NK-92 treated with Interleukin-12 subunit alpha and Interleukin-12 subunit beta, amount 100 ng/mL, for 24 hours (cell line): ENCODE data around the gene PALM.
"Not testable (repeated sequence)": the region's sequence is repeated elsewhere in the genome, so short reads cannot be mapped to it uniquely, and the experiment has no call there.

Experiments
- DNase-seq: peaks from one replicate; lab custom pipeline; 2025; lab: John Stamatoyannopoulos, UW

Gene PALM

DNA sequence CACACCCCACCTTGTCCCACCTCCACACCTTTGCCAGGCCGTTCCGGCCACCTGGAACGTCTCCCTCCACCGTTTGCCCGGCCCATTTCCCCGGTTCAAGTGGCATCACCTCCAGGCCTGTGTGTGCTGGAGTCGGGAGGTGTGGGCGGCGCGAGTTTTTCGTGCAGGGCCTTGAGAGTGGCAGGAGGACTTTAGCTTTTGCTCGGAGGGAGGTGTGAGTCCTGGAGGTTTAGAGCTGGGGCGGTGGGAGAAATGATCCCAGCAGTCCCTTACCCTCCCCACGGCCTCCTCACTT, 4.3 kb upstream of the PALM start:
- no peak for DNase-seq

DNA sequence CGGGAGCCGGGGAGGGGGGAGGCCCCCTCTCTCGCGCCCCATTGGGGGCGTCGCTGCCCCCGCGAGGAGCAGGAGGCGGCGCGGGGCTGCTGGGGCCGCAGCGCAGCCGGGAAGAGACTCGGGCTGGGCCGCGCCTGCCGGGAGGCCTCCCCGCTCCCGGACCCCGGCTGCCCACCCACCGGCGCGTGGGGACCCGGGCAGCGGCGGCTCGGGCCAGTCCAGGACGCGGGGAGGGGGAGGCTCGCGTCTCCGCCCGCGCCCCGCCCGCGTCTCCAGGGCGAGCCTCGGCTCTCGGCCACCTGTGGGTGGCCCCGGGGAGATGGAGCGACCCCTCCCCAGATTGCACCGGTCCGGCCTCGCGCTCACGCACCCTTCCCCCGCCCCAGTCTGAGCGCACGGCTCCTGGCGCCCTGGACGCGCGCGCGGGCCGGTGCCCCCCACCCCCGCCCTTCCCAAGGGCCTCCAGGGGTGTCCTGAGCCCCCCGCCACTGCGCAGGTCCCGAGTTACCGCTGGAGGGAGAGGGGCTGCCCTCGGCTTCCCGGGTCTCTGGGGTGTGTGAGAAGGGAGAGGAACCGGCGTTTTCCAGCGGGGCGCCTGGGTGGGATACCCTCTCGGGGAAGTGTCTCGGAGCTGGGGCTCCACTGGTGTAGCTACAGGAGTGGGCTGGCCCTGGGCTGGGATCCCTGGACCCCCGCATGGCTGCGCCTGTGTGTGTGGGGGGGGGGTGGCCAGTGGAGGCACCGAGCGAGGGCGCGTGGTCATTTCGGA, 645 bp downstream of the PALM start:
- DNase-seq = no peak

DNA sequence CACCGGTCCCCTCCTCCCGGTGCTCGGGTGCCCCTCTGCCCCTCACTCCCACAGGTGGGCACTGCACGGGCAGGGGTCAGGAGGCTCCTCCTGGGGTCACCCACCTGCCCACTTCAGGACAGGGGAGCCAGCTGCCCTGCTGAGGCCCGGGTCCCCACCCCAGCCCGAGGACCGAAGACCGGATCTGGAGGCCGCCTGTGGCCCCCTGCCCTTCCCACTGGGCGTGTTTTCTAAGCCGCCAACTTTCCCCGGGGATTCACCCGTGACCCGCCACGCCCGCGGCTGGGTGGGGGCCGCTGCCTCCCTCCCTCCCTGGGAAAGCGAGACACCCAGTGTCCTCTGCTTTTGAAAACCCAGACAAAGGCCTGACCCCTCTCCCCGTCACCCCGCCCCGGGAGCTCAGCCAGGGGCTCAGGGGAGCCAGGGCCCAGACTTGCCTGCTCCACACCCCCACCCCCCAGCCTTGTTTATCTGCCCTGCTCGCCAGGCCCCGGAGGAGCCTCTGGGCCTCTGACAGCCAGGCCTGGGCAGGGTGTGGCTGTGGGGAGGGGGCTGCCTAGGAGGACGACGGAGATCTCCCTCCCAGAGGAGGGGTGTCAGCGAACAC, 1.3 kb downstream of the PALM start:
- no peak for DNase-seq

DNA sequence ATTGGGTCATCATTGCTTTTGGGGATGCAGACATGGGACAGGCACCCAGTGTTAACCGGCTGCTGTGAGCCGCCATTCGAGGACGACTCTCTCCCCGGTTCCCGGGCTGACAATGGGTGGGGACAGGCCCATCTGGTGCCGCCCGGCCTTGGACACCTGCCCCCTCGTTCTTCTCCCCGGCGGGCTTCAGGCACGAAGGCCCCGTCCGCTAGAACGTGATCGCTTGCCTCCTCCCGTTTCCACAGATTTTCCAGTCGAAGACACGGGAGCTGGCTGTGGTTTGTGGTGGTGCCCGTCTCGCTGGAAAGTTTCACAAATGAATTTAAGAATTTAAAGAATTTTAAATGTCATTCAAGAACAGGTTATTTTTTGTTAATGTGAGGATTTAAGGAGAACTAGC, 2.0 kb downstream of the PALM start:
- DNase-seq = no peak

DNA sequence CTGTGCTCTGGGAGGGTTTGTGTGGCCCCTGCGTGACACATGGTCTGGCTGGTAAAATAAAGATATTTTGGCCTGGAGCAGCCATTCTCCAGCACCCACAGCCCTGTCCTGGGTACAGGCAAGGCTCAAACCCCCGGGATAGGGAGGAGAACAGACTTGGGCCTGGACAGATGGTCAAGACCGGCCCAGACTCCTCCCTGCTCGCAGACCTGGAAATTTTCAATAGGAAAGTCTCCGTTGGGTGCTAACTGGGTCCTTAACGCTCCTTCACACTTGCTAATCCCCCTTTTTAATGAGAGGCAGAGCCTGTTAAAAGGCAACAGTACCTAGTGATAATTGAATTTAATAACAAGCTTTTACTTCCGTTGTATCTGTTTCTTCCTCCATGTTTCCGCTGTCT, 2.5 kb downstream of the PALM start:
- no peak for DNase-seq

DNA sequence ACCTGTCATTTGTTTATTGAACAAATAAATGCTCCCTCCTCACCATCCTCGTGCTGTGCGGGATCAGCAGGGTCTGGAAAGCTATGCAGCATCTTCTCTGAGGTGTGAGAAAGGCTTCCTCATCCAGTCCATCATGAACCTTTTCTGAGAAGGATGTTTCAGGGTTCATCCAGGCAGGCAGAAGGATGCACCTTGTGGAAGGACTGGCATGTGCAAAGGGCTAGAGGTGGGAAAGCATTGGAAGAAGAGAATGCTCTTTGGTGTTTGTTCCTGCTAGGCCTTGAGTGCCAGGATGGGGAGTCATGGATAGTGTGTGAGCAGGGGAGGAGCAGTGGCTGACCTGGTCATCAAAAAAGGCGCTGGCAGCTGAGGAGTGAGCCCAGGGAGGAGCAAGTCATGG, 6.6 kb downstream of the PALM start:
- no peak for DNase-seq

DNA sequence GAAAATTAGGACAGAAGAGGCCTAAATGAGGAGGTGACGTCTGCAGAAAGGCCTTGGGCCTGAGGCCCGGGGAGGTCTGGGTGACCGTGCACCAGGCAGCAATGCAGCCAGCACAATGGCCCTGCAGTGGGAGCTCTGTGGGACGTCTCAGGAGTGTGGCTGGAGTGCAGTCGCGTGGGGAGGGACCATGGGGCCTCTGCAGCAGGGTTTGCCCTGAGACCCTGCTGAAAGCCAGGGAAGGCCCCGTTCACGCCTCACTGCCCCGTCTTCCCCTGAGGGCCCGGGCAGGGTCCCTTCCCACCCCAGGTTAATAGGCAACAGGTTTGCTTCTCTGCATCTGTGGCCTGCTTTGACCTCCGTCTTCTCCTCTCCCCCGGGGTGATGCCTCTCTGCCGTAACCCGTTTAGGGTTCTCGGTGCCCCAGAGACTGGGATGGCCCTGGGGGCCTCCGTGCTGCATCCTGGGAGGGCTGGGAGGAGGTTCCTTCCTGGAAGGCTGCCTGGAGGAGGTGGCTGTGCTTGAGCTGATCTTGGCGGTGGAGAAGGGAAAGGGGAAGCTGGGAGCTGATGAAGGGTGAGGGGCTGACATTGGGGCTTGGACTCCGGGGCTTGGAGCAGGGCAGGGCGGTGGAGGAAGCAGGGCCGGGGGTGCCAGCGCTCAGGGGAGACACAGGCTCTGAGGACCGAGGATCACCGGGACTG, 9.7 kb downstream of the PALM start:
- no peak for DNase-seq

DNA sequence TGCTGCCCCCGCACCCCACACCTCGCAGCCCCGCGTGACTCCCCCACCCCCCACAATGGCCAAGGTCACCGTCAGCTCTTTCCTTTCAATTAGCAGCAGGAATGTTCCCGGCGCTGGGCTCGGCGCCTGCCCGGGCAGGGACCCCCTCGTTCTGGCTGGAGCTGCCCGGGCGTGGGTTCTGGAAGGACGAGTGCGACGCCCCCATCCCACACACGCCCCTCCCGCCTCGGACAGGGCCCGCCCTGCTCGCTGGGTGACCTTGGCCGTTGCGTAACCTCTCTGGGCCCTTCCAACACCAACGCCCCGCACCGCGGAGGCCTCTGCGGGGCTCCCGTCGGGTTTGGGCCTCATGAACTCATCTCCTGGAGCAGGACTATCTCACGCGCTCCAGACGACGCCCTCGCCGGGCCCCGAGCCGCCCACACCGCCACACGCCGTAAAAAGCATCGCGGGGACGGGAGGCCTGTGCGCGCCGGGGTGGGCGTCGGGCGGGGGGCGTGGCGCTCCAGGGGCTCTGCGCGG, 10.3 kb downstream of the PALM start:
- DNase-seq = no peak

DNA sequence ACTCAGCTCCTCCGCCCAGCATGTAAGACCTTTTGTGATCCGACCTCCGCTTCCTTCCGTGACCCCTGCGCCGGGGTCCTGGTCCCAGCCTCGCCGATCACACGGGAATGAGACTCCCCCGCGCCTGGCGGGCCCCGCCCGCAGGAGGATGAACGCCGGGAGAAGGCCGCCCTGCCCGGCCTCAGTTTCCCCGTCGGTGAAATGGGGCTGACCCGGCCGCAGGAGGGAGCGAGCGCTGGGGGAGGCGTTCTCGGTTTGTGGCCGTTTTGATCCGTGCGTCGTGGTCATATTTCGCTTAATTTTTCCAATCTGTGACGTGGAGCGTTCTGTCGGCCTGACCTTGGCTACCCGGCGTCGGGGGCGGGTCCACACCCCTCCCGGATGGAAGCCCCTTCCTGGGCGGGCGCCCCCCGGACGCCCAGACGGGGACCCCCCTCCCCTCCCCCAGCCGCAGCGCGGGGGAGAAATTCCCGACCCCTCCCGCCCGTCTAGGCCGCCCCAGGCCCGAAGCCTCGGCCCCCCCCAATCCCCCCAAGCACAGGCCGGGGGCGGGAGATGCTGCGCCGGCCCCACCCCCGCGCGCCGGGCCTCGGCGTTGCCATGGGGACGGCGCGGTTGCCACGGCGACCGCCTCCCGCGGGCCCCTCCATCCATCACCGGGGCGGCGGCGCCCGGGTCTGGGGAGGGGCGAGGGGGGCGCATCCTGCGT, 11.1 kb downstream of the PALM start:
- DNase-seq = no peak

DNA sequence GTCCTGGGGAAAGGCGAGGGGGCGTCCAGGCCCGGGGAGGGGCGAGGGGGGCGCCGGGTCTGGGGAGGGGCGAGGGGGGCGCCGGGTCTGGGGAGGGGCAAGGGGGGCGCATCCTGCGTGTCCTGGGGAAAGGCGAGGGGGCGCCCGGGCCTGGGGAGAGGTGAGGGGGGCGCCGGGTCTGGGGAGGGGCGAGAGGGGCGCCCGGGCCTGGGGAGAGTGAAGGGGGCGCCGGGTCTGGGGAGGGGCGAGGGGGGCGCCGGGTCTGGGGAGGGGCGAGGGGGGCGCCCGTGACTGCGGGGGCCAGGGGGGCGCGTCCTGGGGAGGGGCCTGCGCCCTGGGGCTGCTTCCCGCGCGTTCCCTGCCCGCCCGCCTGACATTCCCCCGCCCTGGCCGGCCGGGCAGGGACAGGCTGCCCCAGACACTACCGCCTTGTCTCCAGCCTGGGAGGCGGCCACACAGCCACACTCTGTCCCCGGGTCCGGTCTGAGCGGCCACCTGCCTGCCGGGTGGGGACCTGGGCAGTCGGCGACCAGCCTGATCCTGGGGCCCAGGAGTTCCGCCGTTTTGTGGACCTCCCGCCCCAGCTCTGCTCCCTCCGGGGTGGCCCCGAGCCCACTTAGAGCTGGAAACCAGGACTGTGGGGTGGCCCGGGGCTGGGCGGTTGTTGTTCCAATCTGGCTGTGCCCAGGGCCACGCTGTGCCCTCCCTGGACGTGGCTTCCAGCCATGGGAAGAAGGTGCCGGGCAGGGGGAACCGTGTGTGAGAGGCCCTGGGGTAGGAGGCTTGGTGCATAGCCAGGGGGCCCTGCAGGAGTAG, 11.8 kb downstream of the PALM start:
- DNase-seq = no peak

DNA sequence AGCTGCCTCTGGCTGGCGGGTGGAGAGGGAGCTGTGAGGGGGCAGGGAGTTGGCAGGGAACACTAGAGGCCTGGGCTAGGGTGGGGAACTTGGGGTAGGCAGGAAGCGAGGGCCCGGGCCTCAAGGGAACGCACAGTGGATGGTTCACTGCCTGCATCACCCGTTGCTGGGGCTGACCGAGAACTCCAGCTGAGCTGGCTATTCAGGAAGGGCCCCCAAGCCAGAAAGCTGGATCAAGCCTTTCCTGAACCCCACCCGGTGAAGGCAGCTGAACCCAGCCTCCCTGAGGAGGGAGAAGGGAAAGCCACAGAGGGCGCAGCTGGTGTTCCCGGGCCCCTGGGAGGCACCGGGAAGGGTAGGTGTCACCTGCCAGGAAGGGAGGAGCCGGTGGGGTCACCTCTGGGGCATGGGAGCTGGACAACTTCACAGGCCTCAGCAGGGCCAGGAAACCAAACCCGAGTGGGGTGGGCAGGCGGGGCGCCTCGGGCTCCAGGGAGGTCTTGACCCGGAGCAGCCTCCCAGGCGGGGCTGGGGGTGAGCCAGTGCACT, 13.9 kb downstream of the PALM start:
- no peak for DNase-seq

DNA sequence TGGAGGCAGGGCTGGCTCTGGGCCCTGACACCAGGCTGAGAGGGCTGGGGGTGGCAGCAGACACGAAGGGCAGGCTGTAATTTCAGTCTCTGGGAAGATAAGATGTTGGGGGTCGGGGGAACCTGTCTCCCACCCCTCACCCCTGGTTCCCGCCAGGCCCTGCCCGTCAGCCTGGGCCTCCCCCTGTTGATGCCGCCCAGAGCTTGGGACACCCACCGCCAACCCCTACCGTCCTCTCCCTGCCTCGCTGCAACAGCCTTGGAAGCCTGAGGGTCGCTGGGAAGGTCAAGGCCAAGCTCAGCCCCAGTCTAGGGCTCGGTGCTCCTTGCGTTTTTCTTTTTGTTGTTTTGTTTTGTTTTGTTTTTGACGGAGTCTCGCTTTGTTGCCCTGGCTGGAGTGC, 14.5 kb downstream of the PALM start:
- DNase-seq = no peak

DNA sequence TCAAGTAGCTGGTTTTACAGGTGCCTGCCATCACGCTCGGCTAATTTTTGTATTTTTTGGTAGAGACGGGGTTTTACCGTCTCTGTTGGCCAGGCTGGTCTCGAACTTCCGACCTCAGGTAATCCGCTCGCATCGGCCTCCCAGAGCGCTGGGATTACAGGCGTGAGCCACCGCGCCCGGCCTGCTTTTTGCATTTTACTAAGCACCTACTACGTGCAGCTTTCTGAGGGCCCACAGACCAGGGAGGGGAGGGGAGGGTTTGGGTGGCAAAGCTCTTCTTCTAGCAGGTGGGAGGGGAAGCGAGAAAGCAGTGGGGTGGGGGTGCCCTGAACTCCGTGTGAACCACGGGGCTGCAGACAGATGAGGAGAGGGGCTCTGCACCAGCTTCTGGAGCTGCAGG, 15.0 kb downstream of the PALM start:
- DNase-seq = no peak

DNA sequence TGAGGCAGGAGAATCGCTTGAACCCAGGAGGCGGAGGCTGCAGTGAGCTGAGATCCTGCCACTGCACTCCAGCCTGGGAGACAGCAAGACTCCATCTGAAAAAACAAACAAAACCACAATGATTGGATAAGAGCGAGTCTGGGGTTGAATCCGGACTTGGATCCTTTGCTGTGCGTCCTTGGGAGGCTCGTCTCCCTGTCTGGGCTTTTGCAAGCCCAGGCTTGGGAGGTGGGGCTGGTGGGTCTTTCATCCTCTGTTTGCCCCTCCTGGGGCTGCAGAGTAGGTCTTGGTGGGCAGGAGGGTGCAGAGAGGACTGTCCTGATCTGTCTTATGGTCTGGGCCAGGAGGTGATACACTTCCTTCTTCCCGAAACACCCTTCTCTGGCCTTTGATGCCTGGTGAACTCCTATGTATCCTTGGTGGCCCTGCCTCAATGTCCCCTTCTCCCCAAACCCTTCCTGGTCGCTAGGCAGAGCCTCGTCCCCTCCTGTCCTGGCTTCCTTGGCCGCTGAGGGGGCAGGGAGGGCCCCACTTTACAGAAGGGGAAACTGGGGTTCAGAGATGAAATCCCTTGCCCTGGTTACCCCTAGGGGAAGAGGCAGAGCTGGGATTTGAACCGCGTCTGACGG, 16.8 kb downstream of the PALM start:
- no peak for DNase-seq

DNA sequence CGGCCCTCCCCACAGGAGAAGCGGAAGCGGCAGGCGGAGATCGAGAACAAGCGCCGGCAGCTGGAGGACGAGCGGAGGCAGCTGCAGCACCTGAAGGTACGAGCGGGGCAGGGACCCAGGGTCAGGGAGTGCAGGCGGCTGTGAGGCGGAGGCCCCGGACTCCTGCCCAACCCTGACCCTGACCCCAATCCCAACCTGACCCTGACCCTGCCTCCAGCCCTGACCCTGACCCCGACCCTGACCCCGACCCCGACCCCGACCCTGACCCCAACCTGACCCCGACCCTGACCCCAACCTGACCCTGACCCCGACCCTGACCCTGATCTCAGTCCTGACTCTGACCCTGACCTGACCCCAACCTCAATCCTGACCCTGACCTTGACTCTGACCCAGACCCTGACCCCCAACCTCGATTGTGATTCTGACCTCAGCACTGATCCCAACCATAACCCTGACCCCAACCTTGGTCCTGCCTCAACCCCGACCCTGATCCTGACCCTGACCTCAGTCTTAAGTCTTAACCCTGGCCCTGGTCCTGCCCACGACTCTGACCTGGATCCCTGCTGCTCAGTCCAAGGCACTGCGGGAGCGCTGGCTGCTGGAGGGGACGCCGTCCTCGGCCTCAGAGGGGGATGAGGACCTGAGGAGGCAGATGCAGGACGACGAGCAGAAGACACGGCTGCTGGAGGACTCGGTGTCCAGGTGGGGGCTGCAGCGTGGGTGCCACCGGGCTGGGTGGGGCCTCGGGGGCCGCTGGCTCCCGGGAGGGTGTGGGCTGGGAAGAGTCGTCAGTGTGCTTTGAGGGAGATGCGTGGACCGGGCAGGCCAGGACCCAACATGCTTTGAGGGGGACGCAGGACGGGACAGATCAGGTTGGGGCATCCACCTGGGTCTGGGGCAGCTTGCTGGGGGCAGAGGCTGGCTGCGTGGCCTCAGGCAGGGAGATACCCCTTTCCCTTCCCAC, 18.5 kb downstream of the PALM start:
- no peak for DNase-seq

DNA sequence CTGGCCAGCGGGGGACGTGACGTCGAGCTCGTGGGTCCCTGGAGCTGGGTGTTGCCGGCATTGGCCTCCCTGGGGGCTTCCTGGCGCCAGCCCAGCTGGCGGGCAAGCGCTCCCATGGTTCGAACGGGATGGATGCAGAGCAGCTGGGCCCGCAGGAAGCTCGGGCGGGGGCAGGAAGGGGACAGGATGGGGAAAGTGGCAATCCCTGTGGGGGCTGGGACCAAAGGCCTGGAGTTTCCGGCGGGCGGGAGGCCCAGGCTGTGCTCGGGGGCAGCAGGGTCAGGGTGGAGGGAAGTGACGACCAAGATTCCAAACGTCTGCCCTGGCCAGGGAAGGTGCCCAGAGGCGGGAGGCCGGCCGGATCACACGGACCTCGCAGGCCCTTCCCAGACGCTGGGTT, 19.3 kb downstream of the PALM start:
- DNase-seq = no peak

DNA sequence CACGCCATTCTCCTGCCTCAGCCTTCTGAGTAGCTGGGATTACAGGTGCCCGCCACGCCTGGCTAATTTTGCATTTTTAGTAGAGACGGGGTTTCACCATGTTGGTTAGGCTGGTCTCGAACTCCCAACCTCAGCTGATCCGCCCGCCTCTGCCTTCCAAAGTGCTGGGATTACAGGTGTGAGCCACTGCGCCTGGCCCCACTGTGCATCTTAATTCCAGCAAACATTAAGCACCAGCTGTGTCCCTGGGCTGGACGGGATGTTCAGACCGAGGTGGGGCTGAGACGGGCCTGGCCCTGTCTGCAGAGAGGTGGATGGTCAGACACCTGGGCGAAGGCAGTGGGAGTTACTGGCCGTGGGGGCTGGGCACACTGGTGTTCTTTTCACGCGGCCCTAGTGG, 20.8 kb downstream of the PALM start:
- not testable (repeated sequence) for DNase-seq

DNA sequence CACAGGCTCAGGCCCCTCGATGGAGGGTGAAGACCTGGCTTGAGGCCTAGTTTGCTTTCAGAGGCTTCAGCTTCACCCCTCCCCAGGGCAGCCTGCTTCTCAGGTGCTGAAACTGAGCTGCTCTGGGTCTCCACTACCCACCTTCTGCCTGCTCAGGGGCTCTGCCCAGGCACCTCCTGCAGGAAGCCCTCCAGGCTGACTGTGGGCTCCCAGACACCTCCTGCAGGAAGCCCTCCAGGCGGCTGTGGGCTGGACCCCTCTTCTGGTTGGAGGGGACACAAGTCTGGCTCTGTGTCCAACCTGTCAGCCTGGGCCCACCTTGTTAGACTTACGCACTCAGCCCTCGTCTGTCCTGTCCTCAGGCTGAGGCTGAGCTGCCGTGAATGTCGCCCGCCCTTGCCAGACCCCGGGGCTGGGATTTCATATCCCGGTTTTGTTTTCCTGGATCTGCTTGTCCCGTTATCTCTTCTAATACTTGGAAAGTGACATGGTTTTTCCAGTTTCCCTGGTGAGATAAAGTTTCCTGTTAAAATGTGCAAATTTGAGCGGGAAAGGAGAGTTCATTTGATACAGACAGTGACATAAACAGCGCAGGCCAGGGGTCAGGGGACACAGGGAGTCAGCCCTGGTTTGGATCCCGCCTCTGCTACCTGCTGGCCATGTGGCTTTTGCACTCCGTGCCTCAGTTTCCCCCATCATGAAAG, 21.4 kb downstream of the PALM start:
- DNase-seq = no peak

DNA sequence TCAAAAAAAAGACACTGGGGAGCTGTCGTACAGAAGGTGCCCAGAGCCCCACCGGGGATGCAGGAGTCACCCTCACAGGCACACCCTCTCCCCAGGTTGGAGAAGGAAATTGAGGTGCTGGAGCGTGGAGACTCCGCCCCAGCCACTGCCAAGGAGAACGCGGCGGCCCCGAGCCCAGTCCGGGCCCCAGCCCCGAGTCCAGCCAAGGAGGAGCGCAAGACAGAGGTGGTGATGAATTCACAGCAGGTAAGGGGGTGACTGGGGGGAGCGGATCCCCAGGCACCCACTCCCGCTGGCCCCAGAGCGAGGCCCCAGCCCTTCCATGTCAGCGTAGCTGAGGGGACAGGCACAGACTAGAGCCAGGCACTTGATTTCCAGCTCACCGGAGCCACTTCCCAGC, 22.3 kb downstream of the PALM start:
- DNase-seq = no peak
